GM19468 (cell line): Measurements from ENCODE around the gene DYRK1A.

Experiments
- ATAC-seq: cut with Tn5 transposase; IDR thresholded peaks from one replicate; pipeline ENCODE4 v1.9.1; 2021; ENCODE audit warnings: mild to moderate bottlenecking, moderate library complexity, moderate number of reproducible peaks; ENCODE audit not compliant: unreplicated experiment; ENCODE audit errors: extremely low read depth

DYRK1A gene

GRCh38 chr21:37383784-37384311 lies 17.3 kb downstream of the DYRK1A start:
- ATAC-seq: no peak

GRCh38 chr21:37384416-37384815 lies 17.8 kb downstream of the DYRK1A start:
- ATAC-seq: no peak

DNA sequence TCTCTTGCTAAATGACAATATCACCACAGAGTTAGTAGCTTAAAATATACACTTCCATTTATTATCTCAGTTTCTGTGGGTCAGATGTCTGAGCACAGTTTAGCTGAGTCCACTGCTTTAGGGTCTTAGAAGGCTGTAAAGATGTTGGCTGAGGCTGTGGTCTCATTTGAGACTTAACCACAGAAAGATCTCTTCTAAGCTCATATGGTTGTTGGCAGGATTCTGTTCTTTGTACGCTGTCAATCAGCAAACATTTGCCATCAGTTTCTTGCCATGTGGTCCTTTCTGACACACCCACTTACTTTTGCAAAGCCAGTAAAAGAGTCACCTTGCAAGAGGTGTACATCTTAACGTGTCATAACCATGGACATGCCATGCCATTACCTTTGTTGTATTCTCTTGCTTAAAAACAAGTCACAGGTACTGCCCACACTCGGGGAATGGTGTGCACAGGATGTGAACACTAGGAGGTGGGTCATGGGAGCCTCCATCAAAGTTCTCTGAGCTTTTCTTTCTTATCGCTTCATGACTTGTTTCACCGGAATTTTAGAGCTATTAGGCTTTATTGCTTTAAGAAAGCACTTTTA lies 18.7 kb downstream of the DYRK1A start:
- no peak for ATAC-seq

GRCh38 chr21:37386151-37386550 lies 19.6 kb downstream of the DYRK1A start:
- ATAC-seq: no peak

- ATAC-seq: no peak
Measured at GRCh38 chr21:37389456-37389855, 22.9 kb downstream of the DYRK1A start.

DNA sequence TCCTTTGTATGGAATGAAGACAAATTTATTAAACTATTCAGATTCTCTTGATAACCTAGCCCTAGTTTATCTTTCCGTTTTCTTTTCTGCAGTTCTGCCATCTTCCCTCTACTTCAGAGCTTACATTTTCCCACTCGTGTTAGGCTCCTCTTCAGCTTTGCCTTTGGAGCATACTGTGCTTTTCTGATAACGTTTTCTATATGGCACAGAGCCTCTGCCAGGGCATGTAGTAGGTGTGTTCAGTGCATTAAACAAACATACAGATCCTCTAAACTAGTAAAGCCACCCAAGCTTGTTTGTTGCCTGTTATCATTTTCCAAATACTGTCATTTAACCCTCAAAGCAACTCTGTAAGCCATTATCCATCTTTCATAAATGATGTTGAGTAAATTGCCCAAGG lies 25.1 kb downstream of the DYRK1A start:
- no peak for ATAC-seq

DNA sequence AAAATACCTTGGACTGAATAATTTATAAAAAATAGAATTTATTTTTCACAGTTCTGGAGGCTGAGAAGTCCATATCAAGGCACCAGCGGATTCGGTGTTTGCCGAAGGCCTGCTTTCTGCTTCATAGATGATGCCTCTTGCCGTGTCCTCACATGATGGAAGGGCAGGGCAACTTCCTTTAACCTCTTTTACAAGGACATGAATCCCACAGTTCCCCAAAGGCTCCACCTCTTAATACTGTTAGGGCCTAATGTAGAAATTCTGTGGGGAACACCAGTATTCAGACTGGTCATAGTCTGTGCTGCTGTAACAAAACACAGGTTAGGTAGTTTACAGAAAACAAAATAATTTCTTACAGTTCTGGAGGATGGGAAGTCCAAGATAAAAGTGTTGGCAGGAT lies 25.9 kb downstream of the DYRK1A start:
- ATAC-seq: no peak

- ATAC-seq: no peak
Measured at GRCh38 chr21:37393030-37393429, 26.5 kb downstream of the DYRK1A start.

GRCh38 chr21:37393786-37394185 lies 27.2 kb downstream of the DYRK1A start:
- ATAC-seq: no peak

DNA sequence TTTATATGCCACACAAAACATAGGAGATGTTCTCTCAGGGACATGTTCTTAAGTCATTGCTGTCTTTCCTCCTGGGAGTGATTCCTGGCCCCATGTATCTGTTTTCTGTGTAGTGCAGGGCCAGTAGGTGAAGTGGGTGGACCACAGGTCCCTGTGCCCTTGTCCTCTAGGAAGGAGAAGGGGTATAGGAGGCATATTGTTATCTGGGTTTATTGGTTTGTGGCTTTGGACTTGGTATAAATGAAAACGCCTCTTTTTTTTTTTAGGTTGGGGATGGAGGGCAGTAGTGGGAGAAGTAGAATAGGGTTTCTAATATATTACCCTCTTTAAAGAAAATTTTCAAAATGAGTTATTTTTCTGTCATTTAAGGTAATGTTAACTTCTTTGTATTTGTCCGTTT lies 29.4 kb downstream of the DYRK1A start:
- ATAC-seq: no peak

DNA sequence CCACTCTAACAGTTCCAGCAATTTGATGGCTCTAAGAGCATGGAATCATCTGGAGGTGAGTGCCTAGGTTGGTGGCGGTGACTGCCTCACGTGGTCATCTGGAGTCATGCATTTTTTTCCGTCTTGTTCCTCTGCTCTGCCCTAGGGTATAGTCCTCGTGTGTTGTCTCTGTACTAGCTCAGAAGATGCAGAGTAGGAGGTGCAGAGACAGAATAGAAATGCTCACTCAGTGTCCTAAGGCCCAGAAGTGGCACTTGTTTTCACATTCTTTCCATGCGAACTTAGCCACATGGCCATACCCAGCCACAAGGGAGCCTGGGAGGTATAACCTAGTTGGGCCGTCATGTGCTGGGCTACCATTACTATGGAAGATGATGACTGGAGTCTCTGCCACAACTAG lies 30.3 kb downstream of the DYRK1A start:
- no peak for ATAC-seq

- ATAC-seq: no peak
Measured at GRCh38 chr21:37398697-37399096, 32.1 kb downstream of the DYRK1A start.

DNA sequence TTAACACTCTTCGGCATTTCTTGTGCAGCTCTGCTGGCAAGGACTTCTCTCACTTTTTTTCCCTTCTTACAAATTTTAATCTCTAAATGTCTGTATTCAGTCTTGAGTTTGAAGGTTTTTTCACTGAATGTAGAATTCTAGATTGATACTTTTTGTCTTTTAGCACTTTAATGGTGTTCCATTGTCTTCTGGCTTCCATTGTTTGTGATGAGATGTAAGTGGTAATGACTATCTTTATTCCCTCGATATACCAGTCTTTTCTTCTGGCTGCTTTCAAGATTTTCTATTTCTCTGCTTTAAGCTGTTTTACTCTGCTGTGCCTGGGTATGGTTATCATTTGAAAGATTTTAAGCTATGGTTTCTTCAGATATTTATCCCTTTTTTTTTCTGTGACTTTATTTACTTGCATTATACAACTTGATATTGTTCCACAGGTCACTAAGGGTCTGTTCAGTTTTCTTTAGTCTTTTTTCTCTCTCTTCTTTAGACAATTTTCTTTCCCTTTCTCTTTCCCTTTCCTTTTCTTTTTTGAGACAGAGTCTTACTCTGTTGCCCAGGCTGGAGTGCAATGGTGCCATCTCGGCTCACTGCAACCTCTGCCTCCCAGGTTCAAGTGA lies 35.8 kb downstream of the DYRK1A start:
- no peak for ATAC-seq

GRCh38 chr21:37405629-37406028 lies 39.1 kb downstream of the DYRK1A start:
- ATAC-seq: no peak

GRCh38 chr21:37407719-37408420 lies 41.3 kb downstream of the DYRK1A start:
- ATAC-seq: peak; percentile 27

- no peak for ATAC-seq
Measured at GRCh38 chr21:37408464-37409193, 42.1 kb downstream of the DYRK1A start.

DNA sequence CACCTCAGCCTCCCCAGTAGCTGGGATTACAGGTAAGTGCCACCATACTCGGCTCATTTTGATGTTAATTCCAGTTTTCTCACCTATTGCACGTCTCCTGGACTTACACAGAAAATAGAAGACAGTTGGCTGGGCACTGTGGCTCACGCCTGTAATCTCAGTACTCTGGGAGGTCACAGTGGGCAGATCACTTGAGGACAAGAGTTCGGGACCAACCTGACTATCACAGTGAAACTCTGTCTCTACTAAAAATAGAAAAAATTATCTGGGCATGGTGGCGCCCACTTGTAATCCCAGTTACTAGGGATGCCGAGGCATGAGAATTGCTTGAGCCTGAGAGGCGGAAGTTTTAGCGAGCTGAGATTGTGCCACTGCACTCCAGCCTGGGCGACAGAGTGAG lies 44.1 kb downstream of the DYRK1A start:
- no peak for ATAC-seq

- ATAC-seq: no peak
Measured at GRCh38 chr21:37412603-37413360, 46.2 kb downstream of the DYRK1A start.

- no peak for ATAC-seq
Measured at GRCh38 chr21:37413553-37414291, 47.1 kb downstream of the DYRK1A start.
